Activated effector memory CD4-positive, alpha-beta T cell treated with Interleukin-2 at 50 U/mL for 16 hours (primary cell): ENCODE results near the gene BPTF.
"Not testable (repeated sequence)": the region's sequence is repeated elsewhere in the genome, so short reads cannot be mapped to it uniquely, and the experiment has no call there.

ENCODE experiments used
- DNase-seq: peaks from one replicate; pipeline ENCODE4 v3.0.0-alpha.2; 2020

Gene BPTF

GRCh38 chr17:67836205-67836987 is 11.1 kb downstream of the BPTF start:
- no peak for DNase-seq

- no peak for DNase-seq
These were observed 12.7 kb downstream of the BPTF start for GRCh38 chr17:67837965-67838364.

DNA sequence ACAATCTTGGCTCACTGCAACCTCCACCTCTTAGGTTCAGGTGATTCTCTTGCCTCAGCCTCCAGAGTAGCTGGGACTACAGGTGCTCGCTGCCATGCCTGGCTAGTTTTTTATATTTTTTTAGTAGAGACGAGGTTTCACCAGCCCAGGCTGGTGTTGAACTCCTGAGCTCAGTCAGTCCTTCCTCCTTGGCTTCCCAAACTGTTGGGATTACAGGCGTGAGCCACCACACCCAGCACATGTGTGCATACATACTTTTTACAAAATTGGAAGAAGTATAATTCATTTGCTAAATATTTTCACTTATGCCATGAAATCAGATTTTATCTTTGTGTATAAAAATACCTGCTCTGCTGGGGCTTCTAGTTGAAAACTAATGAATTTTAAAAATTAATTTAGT is 13.2 kb downstream of the BPTF start:
- DNase-seq, result no peak

GRCh38 chr17:67841992-67842391 is 16.7 kb downstream of the BPTF start:
- no peak for DNase-seq

DNA sequence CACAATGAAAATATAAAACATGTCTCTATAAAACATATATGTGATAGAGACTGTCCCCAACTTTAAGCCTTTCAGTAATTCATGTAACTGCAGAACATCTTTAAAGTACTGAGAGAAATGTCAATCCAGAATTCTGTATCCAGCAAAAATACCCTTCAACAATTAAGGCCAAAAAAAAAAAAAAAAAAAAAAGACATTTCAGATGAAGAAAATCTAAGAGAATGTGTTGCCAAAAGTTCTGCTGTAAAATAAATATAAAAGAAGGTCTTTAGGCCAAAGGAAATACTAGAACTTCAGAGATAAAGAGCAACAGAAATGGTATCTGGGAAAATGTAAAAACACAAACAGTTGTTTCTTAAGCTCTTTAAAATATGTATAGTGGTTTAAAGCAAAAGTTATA is 17.3 kb downstream of the BPTF start:
- no peak for DNase-seq

GRCh38 chr17:67845374-67845773 is 20.1 kb downstream of the BPTF start:
- no peak for DNase-seq

- DNase-seq, result not testable (repeated sequence)
These were observed 22.9 kb downstream of the BPTF start for GRCh38 chr17:67848189-67848588.

GRCh38 chr17:67848846-67849245 is 23.5 kb downstream of the BPTF start:
- DNase-seq, result not testable (repeated sequence)

DNA sequence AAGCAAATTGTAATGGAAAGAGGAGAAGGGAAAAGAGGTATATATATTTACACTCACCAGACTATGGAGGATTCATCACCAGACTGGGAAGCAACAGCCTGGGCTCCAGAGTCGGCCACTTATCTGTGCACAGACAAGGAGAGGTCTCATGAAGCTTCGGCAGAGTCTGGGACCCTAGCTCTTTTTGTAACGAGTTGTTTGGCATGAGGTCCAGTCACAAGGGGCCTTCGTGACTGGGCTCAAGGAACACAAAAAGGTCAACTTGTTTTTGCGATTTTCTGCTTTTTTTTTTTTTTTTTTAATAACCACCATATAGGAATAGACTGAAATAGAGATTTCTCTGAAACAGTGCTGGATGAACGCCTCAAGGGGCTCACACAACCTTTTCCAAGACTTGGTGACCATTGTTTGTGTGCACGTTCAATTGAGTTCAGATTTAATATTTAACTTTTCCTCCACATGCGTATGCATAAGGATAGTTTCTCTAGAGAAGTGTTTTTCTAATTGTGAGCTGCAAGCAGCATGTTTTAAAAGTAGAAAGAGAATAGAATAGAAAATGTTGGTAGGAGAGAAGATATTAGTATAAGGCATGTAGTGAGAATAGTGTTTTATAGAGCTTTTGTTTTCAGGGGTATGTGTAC is 25.8 kb downstream of the BPTF start:
- no peak for DNase-seq

- DNase-seq, result no peak
These were observed 28.4 kb downstream of the BPTF start for GRCh38 chr17:67853703-67854102.

DNA sequence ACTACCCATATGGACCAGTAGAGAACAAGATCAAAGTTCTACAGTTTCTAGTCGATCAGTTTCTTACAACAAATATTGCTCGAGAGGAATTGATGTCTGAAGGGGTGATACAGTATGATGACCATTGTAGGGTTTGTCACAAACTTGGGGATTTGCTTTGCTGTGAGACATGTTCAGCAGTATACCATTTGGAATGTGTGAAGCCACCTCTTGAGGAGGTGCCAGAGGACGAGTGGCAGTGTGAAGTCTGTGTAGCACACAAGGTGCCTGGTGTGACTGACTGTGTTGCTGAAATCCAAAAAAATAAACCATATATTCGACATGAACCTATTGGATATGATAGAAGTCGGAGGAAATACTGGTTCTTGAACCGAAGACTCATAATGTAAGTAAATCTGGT is 29.1 kb downstream of the BPTF start:
- DNase-seq, result no peak

GRCh38 chr17:67855504-67856324 is 30.4 kb downstream of the BPTF start:
- DNase-seq, result no peak

GRCh38 chr17:67856402-67856801 is 31.1 kb downstream of the BPTF start:
- not testable (repeated sequence) for DNase-seq

- no peak for DNase-seq
These were observed 37.4 kb downstream of the BPTF start for GRCh38 chr17:67862614-67863217.

GRCh38 chr17:67863624-67864247 is 38.4 kb downstream of the BPTF start:
- DNase-seq, result no peak

DNA sequence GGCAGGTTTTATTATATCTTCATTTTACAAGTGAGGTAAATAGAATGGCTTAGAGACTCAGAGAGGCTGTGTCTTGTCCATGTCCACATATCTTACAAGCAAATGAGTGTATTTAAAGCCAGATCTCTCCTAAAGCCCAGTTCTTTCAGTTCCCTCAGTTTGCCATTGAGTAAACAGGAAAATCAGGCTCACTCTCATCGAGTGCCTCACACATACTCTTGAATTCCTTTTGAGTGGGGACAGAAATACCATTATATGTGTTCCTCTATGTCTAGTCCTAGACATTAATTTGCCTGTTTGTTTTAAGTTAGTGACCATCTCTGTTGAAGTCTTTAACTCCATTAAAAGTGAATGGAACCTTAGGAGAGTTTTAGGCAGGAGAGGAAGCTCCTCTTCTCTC is 40.1 kb downstream of the BPTF start:
- DNase-seq, result no peak

- DNase-seq, result no peak
These were observed 42.3 kb downstream of the BPTF start for GRCh38 chr17:67867591-67867990.

- no peak for DNase-seq
These were observed 42.9 kb downstream of the BPTF start for GRCh38 chr17:67868176-67868575.

DNA sequence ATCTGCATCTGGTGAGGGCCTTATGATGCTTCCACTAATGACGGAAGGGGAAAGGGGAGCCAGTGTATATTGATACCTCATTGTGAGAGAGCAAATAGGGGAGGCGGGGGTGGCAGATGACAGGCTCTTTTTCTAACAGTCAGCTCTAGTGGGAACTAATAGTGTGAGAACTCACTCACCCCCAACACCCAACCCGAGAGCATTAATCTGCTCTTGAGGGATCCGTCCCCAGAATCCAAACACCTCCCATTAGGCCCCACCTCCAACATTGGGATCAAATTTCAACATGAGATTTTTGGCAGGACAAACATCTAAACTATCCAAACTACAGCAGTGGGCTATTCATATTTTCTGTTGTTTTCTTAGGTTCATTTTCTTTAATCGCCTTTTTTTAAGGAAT is 54.4 kb downstream of the BPTF start:
- no peak for DNase-seq

- DNase-seq, result no peak
These were observed 55.8 kb downstream of the BPTF start for GRCh38 chr17:67881083-67881482.

DNA sequence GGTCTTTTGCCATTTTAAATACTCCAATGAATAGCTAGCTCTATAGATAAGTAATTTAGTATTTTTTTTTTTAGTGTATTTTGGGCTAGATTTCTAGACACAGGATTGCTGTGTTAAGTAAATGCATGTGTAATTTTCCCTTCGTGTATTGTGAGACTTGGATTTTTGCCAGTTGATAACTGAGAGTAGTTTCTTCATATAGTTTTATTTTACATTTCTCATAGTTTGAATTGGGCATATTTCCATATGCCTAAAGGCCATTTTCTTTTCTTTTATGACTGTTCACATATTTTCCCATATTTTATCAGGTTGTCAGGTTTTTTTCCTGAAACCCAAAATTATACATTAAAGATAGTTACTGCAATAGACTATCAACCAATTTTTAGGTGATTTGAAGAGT is 59.4 kb downstream of the BPTF start:
- no peak for DNase-seq

DNA sequence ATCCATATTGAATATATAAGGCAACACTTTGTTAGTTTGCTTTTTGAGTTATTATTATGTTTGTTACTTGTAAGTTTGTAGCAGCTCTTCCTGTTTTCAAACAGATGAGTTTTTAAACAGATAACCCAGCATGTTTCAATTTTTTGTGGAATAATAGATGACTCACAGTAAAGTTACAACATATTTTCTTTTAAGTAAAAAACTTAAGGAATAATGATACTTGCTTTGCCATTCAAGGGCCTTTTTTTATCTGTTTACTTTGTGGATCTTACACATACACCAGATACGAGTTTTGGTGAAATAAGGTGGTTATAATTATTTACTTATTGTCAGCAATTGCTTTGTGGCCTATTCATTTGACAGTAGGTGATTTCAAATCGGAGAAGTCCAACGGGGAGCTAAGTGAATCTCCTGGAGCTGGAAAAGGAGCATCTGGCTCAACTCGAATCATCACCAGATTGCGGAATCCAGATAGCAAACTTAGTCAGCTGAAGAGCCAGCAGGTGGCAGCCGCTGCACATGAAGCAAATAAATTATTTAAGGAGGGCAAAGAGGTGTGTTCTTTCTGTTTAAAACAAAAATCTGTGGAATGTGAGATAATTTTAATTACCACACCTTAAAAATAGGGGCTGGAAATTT is 66.3 kb downstream of the BPTF start:
- DNase-seq, result no peak
